NOMO-1 (cell line): ENCODE measurements around the gene ZIC2.

ENCODE experiments used
- DNase-seq, 2 experiments: peaks; one replicate each; lab custom pipeline; 2025; ENCODE audit not compliant: unreplicated experiment in 2 of 2; lab: John Stamatoyannopoulos, UW

Gene ZIC2

GRCh38 chr13:99959127-99959539 lies 22.5 kb upstream of the ZIC2 start:
- DNase-seq: no peak

GRCh38 chr13:99959540-99960230 lies 21.9 kb upstream of the ZIC2 start:
- DNase-seq: no peak

GRCh38 chr13:99960663-99961311 lies 20.8 kb upstream of the ZIC2 start:
- no peak for DNase-seq

- no peak for DNase-seq
Observed at GRCh38 chr13:99961636-99962035, 19.9 kb upstream of the ZIC2 start.

GRCh38 chr13:99962242-99962641 lies 19.3 kb upstream of the ZIC2 start:
- DNase-seq: no peak

- no peak for DNase-seq
Observed at GRCh38 chr13:99963816-99964339, 17.7 kb upstream of the ZIC2 start.

- DNase-seq: no peak
Observed at GRCh38 chr13:99965329-99966000, 16.1 kb upstream of the ZIC2 start.

GRCh38 chr13:99966064-99966805 lies 15.3 kb upstream of the ZIC2 start:
- no peak for DNase-seq

GRCh38 chr13:99967498-99967868 lies 14.1 kb upstream of the ZIC2 start:
- no peak for DNase-seq

GRCh38 chr13:99967869-99968520 lies 13.6 kb upstream of the ZIC2 start:
- DNase-seq: no peak

- no peak for DNase-seq
Observed at GRCh38 chr13:99968521-99969452, 12.8 kb upstream of the ZIC2 start.

- DNase-seq: no peak
Observed at GRCh38 chr13:99969453-99969918, 12.1 kb upstream of the ZIC2 start.

- DNase-seq: no peak
Observed at GRCh38 chr13:99969919-99970650, 11.5 kb upstream of the ZIC2 start.

- DNase-seq: no peak
Observed at GRCh38 chr13:99970651-99971575, 10.7 kb upstream of the ZIC2 start.

- no peak for DNase-seq
Observed at GRCh38 chr13:99971576-99972189, 9.9 kb upstream of the ZIC2 start, which contains the start of gene ZIC5. ZIC5 (minus strand) TSS chr13:99971767; CDS start chr13:99971603, 164 bp downstream.

GRCh38 chr13:99972190-99972731 lies 9.3 kb upstream of the ZIC2 start:
- DNase-seq: no peak
